HG02759 (cell line): ENCODE data around the gene FBXO41.

Source experiments
- ATAC-seq: cut with Tn5 transposase; IDR thresholded peaks from one replicate; pipeline ENCODE4 v1.9.1; 2021; ENCODE audit warnings: mild to moderate bottlenecking, moderate library complexity; ENCODE audit not compliant: unreplicated experiment

FBXO41 gene

DNA sequence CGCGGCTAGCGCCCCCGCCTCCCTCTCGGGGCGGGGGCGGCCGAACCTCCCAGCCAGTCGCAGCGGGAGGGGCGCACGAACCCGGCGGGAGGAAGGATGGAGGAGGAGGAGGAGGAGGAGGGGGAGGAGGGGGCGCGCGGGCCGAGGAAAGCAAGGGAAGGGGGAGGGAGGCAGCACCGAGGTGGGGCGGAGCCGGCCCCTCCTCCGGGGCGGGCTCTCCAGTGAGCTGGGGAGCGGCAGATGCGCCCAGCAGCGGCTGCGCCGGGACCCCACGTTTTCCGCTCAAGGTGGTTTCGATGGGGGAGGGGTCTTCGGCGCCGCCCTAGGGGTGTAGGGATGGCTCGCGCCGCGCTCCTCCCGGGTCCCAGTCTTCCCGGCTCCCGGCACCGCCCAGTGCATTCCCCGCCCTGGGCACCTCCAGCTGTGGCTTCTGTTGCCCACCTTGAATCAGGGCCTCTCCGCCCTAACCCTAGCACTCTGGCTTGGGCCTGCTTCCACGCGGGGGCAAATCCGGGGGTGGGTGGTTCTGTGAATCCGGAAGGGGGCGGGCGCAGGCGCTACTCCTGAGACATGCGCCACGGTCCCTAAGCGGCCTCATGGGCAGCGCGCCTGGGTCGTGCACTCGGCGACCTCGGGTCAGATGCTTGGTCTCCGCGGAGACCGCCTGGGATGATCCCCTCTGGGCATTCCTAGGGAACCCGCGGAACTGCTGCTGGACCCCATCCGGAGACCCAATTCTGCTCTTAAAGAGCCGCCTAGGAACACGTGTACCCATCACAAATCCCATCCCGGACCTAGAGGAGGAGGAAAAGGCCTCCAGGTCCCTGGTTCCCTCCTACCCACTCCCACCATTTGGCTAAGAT, at the start of gene FBXO41:
FBXO41 (minus strand) TSS at position 183 of the 863 bp plus-strand sequence. CDS start 14,848 bp downstream, outside the sequence.
- peak; percentile 76 for ATAC-seq

DNA sequence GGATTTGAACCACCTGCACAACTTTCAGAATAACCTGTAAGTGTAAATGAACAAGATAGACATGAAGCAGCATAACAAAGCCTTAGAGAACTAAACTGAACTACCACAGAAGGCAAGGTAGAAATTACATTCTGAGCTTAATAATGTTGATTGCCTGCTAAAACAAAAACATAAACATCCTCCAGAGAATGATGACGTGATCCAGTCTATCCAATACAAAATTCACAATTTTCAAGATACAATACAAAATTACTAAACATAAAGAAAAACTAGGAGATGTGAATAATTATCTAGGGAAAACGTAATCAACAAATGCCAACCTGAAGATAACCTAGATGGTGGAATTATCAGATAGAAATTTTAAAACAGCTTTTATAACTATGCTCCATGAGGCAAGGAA, 49.8 kb upstream of the FBXO41 start:
- no peak for ATAC-seq

DNA sequence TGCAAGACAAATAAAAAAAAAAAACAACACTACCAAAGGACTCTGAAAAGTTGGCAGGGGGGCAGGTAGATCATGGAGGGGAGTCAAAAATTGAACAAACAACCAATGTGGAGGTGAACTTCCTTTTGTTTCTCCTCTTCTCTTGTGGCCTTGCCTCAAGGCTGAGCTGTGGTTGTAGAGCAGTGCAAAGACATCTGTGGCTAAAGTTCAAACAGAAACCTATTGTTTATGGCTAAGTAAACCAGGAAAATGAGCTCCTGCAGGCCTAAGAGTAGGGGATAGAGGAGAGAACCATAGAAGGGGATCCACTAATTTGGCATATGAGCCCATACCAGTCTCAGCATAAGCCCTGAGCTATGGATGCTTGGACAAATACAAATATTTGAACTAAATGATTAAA, 49.3 kb upstream of the FBXO41 start:
- no peak for ATAC-seq

- ATAC-seq: no peak
Observed at GRCh38 chr2:73324126-73324725, 39.9 kb upstream of the FBXO41 start.

DNA sequence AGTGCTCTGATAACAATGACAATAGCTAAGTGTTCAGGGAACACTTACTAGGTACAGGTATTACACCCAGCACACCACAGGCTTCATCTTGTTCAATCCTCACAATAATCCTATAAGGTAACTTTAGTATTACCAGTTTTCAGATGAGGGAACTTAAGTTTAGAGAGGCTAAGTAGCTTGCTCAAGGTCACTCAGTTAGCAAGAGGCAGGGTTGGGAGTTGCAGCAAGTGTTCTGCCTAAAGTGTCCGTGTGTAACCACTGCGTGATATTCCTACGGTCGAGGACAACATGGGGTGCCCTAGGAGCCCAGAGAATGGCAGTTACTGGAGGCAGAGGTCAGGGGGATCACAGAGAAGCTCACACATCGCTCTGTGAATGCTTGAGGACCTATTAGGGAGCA, 39.3 kb upstream of the FBXO41 start:
- ATAC-seq: no peak

- ATAC-seq: no peak
Observed at GRCh38 chr2:73314441-73314840, 30.2 kb upstream of the FBXO41 start.

- no peak for ATAC-seq
Observed at GRCh38 chr2:73307720-73308119, 23.4 kb upstream of the FBXO41 start.

DNA sequence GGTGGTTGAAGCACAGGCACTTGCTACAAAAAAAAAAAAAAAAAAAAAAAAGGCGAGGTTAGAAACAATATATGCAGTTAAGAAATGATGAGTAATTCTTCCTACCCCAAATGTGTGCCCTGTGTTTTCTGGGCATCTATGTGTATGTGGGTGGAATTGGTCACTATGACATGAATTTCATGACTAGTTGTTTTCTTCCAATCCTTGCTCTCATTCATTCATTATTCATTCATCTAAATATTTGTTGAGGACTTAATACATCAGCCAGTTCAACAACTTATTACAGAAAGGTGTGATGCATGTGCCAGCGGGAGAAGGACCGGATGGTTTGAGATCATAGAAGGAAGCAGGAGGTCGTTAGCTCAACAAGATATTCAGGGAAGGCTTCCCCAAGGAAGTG, 17.4 kb upstream of the FBXO41 start:
- ATAC-seq: no peak

DNA sequence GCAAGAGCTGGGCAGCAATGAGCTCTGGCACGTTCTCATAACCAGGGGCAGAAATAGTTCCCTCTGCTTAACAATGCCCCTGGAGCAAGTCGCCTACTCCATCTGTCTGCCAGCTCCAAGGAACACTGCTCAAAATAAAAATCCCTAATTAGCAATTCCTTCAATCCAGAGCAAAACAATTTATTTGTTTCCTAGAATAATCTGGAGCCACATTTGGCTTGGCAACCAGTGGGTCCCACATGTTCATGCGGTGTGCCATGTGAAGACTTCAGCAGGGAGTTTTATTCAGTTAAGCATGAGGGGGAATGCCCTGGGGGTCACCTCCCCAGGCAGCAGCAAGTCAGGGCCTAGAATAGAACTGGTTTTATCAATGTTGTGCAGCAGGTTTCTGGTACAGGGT, 16.6 kb upstream of the FBXO41 start:
- no peak for ATAC-seq

GRCh38 chr2:73297586-73297985, 13.3 kb upstream of the FBXO41 start:
- ATAC-seq: no peak

- ATAC-seq: no peak
Observed at GRCh38 chr2:73297151-73297559, 12.9 kb upstream of the FBXO41 start.

DNA sequence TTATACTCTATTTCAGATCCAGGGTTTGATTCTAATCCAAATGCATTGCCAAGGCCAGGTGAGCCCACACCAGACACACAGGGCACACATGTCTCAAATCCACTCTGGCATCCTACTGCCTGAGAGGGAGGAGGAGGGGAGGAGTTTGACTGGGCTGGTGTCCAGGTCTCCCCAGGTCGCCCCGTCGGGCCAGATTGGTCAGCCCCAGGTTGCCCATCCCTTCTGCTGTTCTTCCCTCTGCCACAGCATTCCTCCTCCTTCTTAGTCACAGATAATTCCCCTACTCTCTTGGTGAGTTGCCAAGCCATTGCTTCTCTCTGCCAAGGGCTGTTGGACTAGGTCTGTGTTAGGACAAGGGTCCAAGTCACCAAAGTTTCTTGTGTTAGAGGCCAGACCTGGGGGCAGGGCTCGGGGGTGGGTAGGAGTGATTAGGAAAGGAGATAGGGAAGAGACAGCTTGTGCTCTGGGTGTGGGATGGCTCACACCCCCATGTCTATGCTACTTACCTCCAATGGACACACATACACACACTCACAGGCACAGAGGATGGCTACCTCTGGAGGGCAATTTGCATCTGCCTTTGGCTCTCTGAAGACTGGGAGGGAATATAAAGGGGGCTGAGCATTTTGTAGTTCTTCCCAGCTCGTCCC, 11.6 kb upstream of the FBXO41 start:
- ATAC-seq: no peak

- no peak for ATAC-seq
Observed at GRCh38 chr2:73294239-73294638, 10.0 kb upstream of the FBXO41 start.

DNA sequence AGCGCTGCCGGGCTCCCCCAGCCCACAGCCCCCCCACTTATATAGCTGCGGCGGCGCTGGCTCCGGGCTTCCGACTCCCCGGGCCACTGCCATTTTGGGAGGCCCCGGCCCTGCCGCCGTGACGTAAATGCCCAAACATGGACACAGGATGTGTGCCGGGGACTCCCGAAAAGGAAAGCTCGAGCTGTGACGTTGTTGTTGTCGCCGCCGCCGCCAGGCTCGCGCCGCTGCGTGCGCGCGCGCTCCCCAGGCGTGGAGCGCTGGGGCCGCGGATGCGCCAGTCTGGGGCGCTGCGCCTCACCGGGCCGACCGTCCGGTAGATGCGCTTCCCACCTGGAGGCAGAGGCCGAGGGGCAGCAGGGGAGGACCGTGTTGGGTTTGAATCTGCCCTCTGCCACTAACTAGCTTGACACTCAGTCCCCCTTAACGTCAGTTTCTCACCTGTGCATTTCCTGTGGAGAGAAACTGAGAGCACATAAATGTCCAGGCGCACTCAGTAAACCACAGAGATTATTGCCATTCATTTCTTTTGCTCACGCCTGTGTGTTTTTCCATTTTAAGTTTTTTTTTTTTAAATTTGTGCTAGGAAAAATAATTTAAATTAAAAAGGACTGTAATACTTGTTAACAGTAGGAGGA, 9.4 kb upstream of the FBXO41 start, which contains the start of gene EGR4:
EGR4 (minus strand) TSS at position 15 of the 638 bp plus-strand sequence. CDS start 231 bp downstream, outside the sequence.
- ATAC-seq: peak; percentile 88

DNA sequence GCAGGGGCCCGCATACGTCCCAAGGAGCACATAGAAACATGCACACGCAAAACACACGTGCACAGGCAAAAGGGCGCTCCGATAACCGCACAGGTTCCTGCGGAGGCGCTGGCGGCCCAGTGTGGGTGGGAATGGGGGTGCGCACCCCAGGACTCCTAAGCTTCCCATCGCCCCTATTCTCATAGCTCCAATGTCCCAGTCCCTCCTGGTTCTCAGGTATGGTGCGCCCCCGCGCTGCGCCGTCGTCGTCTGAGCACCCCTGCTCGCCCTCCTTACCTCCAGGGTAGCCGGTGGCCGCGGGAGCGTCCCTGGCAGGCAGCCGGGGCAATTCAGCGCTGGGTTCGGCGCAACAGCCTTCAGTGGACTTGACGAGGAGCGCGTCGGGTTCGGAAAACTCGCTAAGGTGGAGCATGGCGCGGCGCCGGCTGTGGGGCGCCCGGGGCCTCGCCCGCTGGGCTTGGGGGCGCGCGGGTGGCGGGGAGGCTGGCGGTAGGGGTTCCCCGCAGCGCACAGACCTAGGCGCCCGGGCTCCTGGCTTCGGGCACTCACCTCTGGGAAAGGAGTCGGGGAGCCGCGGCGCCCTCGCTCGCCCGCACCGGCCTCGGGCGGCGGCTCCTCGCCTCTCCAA, 8.7 kb upstream of the FBXO41 start:
- ATAC-seq: peak; percentile 10

DNA sequence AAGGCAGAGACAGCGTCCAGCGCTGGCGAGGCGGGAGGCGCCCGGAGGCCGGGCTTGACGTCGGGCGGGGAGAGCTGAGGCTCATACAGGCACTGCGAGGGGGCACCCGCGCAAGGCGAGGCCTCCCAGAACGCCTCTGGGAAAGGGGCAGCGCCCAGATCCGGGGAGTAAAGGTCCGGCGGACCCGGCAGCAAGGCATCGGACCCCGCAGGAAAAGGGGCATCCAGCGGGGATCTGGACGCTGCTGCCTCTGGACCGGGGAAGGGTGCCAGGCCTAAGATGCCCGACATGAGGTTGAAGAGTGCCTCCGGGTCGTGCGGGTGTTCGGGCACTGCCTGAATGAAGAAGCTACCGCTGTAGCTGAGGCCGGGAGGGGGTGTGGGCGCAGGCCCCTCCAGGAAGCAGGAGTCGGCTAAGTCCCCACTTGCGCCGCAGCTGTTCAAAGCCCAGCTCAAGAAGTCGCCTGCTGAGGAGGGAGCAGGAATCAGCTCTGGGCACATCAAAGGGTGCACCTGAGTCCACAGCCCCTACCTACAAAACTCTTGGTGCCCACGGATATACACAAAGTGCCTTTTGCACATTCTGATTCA, 8.1 kb upstream of the FBXO41 start:
- no peak for ATAC-seq

- ATAC-seq: no peak
Observed at GRCh38 chr2:73291461-73292315, 7.4 kb upstream of the FBXO41 start.

GRCh38 chr2:73291093-73291460, 6.8 kb upstream of the FBXO41 start:
- no peak for ATAC-seq

DNA sequence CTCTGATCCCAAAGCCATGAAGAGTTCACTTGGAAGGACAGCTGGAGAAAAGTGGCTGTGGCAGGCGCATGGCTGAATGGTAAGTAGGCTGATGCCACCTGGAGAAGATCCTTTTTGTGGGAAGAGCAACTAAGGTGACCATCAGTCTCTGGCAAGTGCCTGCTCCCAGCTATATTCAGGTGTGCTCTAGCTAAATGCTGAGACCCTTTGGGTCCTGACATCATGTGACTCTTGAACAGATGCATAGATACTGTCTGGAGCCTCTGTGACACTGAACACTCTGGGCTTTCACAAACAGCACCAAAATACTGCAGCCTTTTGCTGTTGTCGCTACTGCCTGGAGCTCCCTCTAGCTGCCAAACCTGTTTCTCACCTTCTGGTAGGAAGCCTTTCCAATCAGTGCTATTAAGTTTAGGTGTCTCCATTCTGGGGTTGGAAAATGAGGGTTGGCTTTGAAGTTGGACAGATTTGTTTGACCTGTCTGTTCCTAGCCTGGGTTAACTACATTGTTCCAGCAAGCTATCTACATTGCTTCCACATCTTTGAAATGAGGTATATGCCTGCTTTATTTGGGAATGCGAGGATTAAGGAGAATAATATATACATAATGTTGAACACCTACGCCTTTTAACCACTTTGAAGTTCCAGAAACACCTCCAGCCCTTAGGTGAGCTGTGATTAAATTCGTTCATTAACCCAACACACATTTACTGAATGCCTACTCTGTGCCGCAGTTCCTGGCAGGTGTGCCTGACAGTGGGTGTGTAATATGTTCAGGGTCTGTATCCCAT, 6.0 kb upstream of the FBXO41 start:
- no peak for ATAC-seq
